GM23338 (cell line): ENCODE measurements around the gene HCRTR1. TPM values are rescaled to one million over a fixed set of nuclear protein-coding genes. Genes with fewer than 3 reads are reported as not detected.

Experiments used
- ATAC-seq: fragments of 200-7000 bp; cut with Tn5 transposase; 3 replicates; pipeline ENCODE4 v1.9.1; 2020
- DNase-seq: peaks from one replicate; pipeline ENCODE4 v3.0.0-alpha.2; 2015; ENCODE audit warnings: low spot score
- H2AFZ ChIP-seq: fragments of 200-600 bp; sonication (generic); 2 replicates; pipeline ENCODE4 v1.8.0; 2016; ENCODE audit warnings: antibody characterized with exemption, mild to moderate bottlenecking, moderate library complexity
- H3F3A ChIP-seq: fragments of 200-600 bp; sonication (generic); replicated peaks from 2 replicates; pipeline ENCODE4 v1.8.0; 2017; ENCODE audit warnings: antibody characterized with exemption, mixed run types, low read depth
- H3K27ac ChIP-seq: fragments of 200-600 bp; sonication (generic); 2 replicates; pipeline ENCODE4 v1.6.1; 2016; ENCODE audit warnings: low read depth
- H3K27me3 ChIP-seq: fragments of 200-600 bp; sonication (generic); 2 replicates; pipeline ENCODE4 v1.8.0; 2016; ENCODE audit warnings: mild to moderate bottlenecking, mixed run types, moderate library complexity; ENCODE audit not compliant: insufficient read depth
- H3K36me3 ChIP-seq: fragments of 200-600 bp; sonication (generic); 2 replicates; pipeline ENCODE4 v1.8.0; 2016; ENCODE audit warnings: mild to moderate bottlenecking; ENCODE audit not compliant: insufficient read depth
- H3K4me1 ChIP-seq: fragments of 200-600 bp; sonication (generic); 2 replicates; pipeline ENCODE4 v1.8.0; 2016; ENCODE audit warnings: mild to moderate bottlenecking, moderate library complexity; ENCODE audit not compliant: insufficient read depth
- H3K4me2 ChIP-seq: fragments of 200-600 bp; sonication (generic); 2 replicates; pipeline ENCODE4 v1.7.1; 2017; ENCODE audit warnings: mixed run types
- H3K4me3 ChIP-seq: fragments of 200-600 bp; sonication (generic); 2 replicates; pipeline ENCODE4 v1.6.1; 2016; ENCODE audit warnings: mixed run types
- H3K79me2 ChIP-seq: fragments of 200-600 bp; sonication (generic); replicated peaks from 2 replicates; pipeline ENCODE4 v1.8.0; 2017; ENCODE audit warnings: mild to moderate bottlenecking; ENCODE audit not compliant: insufficient read depth
- H3K9me2 ChIP-seq: fragments of 200-600 bp; sonication (generic); 2 replicates; pipeline ENCODE4 v1.8.0; 2017; ENCODE audit not compliant: insufficient read depth
- H4K20me1 ChIP-seq: fragments of 200-600 bp; sonication (generic); replicated peaks from 2 replicates; pipeline ENCODE4 v1.8.0; 2017; ENCODE audit warnings: mild to moderate bottlenecking; ENCODE audit not compliant: insufficient read depth
- H3K27ac Mint-ChIP-seq: 2 replicates; pipeline ENCODE4 v1.8.0; 2020; ENCODE audit warnings: inconsistent platforms, mild to moderate bottlenecking, moderate library complexity, mixed read lengths
- H3K27me3 Mint-ChIP-seq: 3 replicates; pipeline ENCODE4 v1.8.0; 2022; ENCODE audit warnings: low read depth, mild to moderate bottlenecking, moderate library complexity, mixed read lengths, inconsistent platforms; ENCODE audit not compliant: insufficient read depth, poor library complexity
- H3K36me3 Mint-ChIP-seq: 3 replicates; pipeline ENCODE4 v1.8.0; 2021; ENCODE audit warnings: low read depth, mild to moderate bottlenecking, inconsistent platforms, moderate library complexity, mixed read lengths
- H3K4me1 Mint-ChIP-seq: 3 replicates; pipeline ENCODE4 v1.8.0; 2020; ENCODE audit warnings: mild to moderate bottlenecking, inconsistent platforms, mixed read lengths
- H3K4me3 Mint-ChIP-seq: 3 replicates; pipeline ENCODE4 v1.8.0; 2021; ENCODE audit warnings: moderate library complexity, mild to moderate bottlenecking, inconsistent platforms, mixed read lengths
- H3K9me3 Mint-ChIP-seq: 3 replicates; pipeline ENCODE4 v1.8.0; 2020; ENCODE audit warnings: moderate library complexity, mild to moderate bottlenecking, inconsistent platforms, mixed read lengths
- CREB1 ChIP-seq: fragments of 250-450 bp; sonication (Bioruptor Pico); IDR thresholded peaks from 2 replicates; pipeline ENCODE4 v1.5.0; 2020; ENCODE audit warnings: low read depth, mild to moderate bottlenecking, moderate library complexity
- EZH2 ChIP-seq: fragments of 200-600 bp; sonication (generic); IDR thresholded peaks from one replicate; pipeline ENCODE4 v1.8.0; 2017; ENCODE audit warnings: antibody characterized with exemption, mild to moderate bottlenecking, low read depth; ENCODE audit not compliant: unreplicated experiment
- EZH2phosphoT487 ChIP-seq: fragments of 200-600 bp; sonication (generic); IDR thresholded peaks from one replicate; pipeline ENCODE4 v1.8.1; 2018; ENCODE audit warnings: antibody characterized with exemption; ENCODE audit not compliant: unreplicated experiment
- JUNB ChIP-seq: IDR thresholded peaks from one replicate; pipeline ENCODE4 v1.6.1; 2016; ENCODE audit warnings: antibody characterized with exemption; ENCODE audit not compliant: unreplicated experiment
- NANOG ChIP-seq: IDR thresholded peaks from 2 replicates; pipeline ENCODE4 v1.6.1; 2016; ENCODE audit warnings: antibody characterized with exemption, borderline replicate concordance
- POLR2AphosphoS5 ChIP-seq: IDR thresholded peaks from 2 replicates; pipeline ENCODE4 v1.6.1; 2016; ENCODE audit warnings: antibody characterized with exemption, low read depth
- STAT1 ChIP-seq: IDR thresholded peaks from one replicate; pipeline ENCODE4 v1.6.1; 2016; ENCODE audit warnings: antibody characterized with exemption; ENCODE audit not compliant: unreplicated experiment
- ZNF114 ChIP-seq: fragments of 250-450 bp; sonication (Bioruptor Pico); IDR thresholded peaks from 2 replicates; pipeline ENCODE4 v1.5.0; 2020; ENCODE audit warnings: mild to moderate bottlenecking, moderate library complexity
- ZNF331 ChIP-seq: fragments of 250-450 bp; sonication (Bioruptor Pico); IDR thresholded peaks from 2 replicates; pipeline ENCODE4 v1.5.0; 2020; ENCODE audit warnings: low read depth, mild to moderate bottlenecking, moderate library complexity
- polyA plus RNA-seq: library from polyadenylated mRNA; unstranded; fragments of >200 nt; fragmentation: Nextera tagmentation; extraction: Ambion mirVana; gene quantifications from 2 replicates; pipeline ENCODE4 v1.2.1, GENCODE V29; 2016
- total RNA-seq: library from RNA; depleted of rRNA; stranded (reverse); fragments of >200 nt; shearing (Covaris generic); gene quantifications from 2 replicates; pipeline ENCODE4 v1.2.3, GENCODE V29; 2014
- TF ChIP-seq, protein P1 (sequence below): fragments of 250-450 bp; sonication (Bioruptor Pico); IDR thresholded peaks from 2 replicates; pipeline ENCODE4 v1.5.0; 2020; ENCODE audit warnings: mild to moderate bottlenecking, moderate library complexity
- TF ChIP-seq, protein P2 (sequence below), 2 experiments: fragments of 200-600 bp in 1 of 2; sonication (generic) in 1 of 2; conservative IDR thresholded peaks; 2 replicates each; pipeline versions ENCODE4 v1.5.1 to v1.6.1; 2016 to 2017; ENCODE audit warnings: antibody characterized with exemption in 2 of 2, low read depth in 2 of 2, mild to moderate bottlenecking in 2 of 2, moderate library complexity in 1 of 2
- TF ChIP-seq, protein P3 (sequence below): IDR thresholded peaks from one replicate; pipeline ENCODE4 v1.6.1; 2018; ENCODE audit warnings: antibody characterized with exemption; ENCODE audit not compliant: unreplicated experiment
- TF ChIP-seq, protein P4 (sequence below): IDR thresholded peaks from 2 replicates; pipeline ENCODE4 v1.6.1; 2016; ENCODE audit warnings: antibody characterized with exemption

HCRTR1 gene
- total and polyA plus RNA-seq, 2 experiments from 2014 or later = 0.15 to 1.0 TPM

DNA sequence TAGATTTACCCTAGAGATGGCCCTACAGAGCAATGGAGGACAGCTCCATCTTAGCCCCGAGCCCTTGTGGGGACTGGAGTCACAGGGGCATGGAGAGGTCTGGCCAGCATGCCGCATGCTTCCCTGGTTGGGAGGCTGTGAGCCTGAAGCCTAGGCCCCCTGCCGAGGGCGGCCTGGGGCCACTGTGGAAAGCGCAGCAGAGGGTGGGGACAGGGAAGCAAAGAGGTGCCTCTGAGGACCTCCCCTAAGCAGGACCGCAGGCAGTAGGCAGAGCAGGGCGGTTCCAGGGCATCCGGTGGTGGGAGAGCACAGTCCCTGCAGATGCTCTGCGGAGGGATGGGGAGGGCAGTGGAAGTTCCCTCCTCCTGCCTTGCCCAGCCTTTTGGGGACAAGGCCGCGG lies 53.7 kb downstream of the HCRTR1 start:
- Mint-ChIP-seq H3K27me3 (peaks cover 12% of the 10 kb centered on the region), H3K9me3 (no peaks in the 10 kb centered on the region), H3K4me1 (peaks cover 34% of the 10 kb centered on the region), H3K4me3 (no peak overlapping the region; the same call in 2 of the 3 replicates), H3K27ac (no peak overlapping the region), H3K36me3 (no peaks in the 10 kb centered on the region)
- Histone ChIP-seq H3K36me3 (no peaks in the 10 kb centered on the region), H3K27ac (no peak overlapping the region), H4K20me1 (no peaks in the 10 kb centered on the region), H3K79me2 (no peaks in the 10 kb centered on the region), H3F3A (no peaks in the 10 kb centered on the region), H3K4me1 (peaks cover 11% of the 10 kb centered on the region), H3K4me2 (no peak overlapping the region), H3K9me2 (no peaks in the 10 kb centered on the region), H3K27me3 (no peaks in the 10 kb centered on the region), H3K4me3 (no peak overlapping the region), H2AFZ (no peak overlapping the region)
- TF ChIP-seq, protein P1, sequence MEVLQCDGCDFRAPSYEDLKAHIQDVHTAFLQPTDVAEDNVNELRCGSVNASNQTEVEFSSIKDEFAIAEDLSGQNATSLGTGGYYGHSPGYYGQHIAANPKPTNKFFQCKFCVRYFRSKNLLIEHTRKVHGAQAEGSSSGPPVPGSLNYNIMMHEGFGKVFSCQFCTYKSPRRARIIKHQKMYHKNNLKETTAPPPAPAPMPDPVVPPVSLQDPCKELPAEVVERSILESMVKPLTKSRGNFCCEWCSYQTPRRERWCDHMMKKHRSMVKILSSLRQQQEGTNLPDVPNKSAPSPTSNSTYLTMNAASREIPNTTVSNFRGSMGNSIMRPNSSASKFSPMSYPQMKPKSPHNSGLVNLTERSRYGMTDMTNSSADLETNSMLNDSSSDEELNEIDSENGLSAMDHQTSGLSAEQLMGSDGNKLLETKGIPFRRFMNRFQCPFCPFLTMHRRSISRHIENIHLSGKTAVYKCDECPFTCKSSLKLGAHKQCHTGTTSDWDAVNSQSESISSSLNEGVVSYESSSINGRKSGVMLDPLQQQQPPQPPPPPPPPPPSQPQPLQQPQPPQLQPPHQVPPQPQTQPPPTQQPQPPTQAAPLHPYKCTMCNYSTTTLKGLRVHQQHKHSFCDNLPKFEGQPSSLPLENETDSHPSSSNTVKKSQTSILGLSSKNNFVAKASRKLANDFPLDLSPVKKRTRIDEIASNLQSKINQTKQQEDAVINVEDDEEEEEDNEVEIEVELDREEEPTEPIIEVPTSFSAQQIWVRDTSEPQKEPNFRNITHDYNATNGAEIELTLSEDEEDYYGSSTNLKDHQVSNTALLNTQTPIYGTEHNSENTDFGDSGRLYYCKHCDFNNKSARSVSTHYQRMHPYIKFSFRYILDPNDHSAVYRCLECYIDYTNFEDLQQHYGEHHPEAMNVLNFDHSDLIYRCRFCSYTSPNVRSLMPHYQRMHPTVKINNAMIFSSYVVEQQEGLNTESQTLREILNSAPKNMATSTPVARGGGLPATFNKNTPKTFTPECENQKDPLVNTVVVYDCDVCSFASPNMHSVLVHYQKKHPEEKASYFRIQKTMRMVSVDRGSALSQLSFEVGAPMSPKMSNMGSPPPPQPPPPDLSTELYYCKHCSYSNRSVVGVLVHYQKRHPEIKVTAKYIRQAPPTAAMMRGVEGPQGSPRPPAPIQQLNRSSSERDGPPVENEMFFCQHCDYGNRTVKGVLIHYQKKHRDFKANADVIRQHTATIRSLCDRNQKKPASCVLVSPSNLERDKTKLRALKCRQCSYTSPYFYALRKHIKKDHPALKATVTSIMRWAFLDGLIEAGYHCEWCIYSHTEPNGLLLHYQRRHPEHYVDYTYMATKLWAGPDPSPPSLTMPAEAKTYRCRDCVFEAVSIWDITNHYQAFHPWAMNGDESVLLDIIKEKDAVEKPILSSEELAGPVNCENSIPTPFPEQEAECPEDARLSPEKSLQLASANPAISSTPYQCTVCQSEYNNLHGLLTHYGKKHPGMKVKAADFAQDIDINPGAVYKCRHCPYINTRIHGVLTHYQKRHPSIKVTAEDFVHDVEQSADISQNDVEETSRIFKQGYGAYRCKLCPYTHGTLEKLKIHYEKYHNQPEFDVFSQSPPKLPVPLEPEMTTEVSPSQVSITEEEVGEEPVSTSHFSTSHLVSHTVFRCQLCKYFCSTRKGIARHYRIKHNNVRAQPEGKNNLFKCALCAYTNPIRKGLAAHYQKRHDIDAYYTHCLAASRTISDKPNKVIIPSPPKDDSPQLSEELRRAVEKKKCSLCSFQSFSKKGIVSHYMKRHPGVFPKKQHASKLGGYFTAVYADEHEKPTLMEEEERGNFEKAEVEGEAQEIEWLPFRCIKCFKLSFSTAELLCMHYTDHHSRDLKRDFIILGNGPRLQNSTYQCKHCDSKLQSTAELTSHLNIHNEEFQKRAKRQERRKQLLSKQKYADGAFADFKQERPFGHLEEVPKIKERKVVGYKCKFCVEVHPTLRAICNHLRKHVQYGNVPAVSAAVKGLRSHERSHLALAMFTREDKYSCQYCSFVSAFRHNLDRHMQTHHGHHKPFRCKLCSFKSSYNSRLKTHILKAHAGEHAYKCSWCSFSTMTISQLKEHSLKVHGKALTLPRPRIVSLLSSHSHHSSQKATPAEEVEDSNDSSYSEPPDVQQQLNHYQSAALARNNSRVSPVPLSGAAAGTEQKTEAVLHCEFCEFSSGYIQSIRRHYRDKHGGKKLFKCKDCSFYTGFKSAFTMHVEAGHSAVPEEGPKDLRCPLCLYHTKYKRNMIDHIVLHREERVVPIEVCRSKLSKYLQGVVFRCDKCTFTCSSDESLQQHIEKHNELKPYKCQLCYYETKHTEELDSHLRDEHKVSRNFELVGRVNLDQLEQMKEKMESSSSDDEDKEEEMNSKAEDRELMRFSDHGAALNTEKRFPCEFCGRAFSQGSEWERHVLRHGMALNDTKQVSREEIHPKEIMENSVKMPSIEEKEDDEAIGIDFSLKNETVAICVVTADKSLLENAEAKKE (CRISPR knock-in tag) = no peak
- TF ChIP-seq, protein P2, sequence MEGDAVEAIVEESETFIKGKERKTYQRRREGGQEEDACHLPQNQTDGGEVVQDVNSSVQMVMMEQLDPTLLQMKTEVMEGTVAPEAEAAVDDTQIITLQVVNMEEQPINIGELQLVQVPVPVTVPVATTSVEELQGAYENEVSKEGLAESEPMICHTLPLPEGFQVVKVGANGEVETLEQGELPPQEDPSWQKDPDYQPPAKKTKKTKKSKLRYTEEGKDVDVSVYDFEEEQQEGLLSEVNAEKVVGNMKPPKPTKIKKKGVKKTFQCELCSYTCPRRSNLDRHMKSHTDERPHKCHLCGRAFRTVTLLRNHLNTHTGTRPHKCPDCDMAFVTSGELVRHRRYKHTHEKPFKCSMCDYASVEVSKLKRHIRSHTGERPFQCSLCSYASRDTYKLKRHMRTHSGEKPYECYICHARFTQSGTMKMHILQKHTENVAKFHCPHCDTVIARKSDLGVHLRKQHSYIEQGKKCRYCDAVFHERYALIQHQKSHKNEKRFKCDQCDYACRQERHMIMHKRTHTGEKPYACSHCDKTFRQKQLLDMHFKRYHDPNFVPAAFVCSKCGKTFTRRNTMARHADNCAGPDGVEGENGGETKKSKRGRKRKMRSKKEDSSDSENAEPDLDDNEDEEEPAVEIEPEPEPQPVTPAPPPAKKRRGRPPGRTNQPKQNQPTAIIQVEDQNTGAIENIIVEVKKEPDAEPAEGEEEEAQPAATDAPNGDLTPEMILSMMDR (conservative IDR thresholded peaks at IDR 0.05; ENCODE audit: low read depth in 2 of 2) = no peak
- TF ChIP-seq, protein P3, sequence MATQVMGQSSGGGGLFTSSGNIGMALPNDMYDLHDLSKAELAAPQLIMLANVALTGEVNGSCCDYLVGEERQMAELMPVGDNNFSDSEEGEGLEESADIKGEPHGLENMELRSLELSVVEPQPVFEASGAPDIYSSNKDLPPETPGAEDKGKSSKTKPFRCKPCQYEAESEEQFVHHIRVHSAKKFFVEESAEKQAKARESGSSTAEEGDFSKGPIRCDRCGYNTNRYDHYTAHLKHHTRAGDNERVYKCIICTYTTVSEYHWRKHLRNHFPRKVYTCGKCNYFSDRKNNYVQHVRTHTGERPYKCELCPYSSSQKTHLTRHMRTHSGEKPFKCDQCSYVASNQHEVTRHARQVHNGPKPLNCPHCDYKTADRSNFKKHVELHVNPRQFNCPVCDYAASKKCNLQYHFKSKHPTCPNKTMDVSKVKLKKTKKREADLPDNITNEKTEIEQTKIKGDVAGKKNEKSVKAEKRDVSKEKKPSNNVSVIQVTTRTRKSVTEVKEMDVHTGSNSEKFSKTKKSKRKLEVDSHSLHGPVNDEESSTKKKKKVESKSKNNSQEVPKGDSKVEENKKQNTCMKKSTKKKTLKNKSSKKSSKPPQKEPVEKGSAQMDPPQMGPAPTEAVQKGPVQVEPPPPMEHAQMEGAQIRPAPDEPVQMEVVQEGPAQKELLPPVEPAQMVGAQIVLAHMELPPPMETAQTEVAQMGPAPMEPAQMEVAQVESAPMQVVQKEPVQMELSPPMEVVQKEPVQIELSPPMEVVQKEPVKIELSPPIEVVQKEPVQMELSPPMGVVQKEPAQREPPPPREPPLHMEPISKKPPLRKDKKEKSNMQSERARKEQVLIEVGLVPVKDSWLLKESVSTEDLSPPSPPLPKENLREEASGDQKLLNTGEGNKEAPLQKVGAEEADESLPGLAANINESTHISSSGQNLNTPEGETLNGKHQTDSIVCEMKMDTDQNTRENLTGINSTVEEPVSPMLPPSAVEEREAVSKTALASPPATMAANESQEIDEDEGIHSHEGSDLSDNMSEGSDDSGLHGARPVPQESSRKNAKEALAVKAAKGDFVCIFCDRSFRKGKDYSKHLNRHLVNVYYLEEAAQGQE = no peak
- TF ChIP-seq, protein P4, sequence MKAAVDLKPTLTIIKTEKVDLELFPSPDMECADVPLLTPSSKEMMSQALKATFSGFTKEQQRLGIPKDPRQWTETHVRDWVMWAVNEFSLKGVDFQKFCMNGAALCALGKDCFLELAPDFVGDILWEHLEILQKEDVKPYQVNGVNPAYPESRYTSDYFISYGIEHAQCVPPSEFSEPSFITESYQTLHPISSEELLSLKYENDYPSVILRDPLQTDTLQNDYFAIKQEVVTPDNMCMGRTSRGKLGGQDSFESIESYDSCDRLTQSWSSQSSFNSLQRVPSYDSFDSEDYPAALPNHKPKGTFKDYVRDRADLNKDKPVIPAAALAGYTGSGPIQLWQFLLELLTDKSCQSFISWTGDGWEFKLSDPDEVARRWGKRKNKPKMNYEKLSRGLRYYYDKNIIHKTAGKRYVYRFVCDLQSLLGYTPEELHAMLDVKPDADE = no peak
- TF ChIP-seq ZNF331 = no peak
- TF ChIP-seq EZH2phosphoT487 = no peak
- no peak for TF ChIP-seq CREB1 (CRISPR knock-in tag)
- no peak for TF ChIP-seq ZNF114 (CRISPR knock-in tag)
- TF ChIP-seq EZH2 = no peak
- no peak for TF ChIP-seq JUNB
- no peak for TF ChIP-seq POLR2AphosphoS5
- TF ChIP-seq NANOG = no peak
- no peak for TF ChIP-seq STAT1
- DNase-seq = no peak
- no peak for ATAC-seq
